Esophagus mucosa (tissue), 1 donor: Measurements from ENCODE around the gene PPIF. TPM values are rescaled to one million over a fixed set of nuclear protein-coding genes. Genes with fewer than 3 reads are reported as not detected.

Source experiments
- ATAC-seq: fragments of 200-7000 bp; cut with Tn5 transposase; one replicate; pipeline ENCODE4 v1.9.1; 2020
- total RNA-seq: library from RNA; stranded (reverse); gene quantifications from one replicate; pipeline ENCODE4 v1.2.4, GENCODE V29; 2023
- donor health status: DM: yes; HTN: yes; CAD: no.

The PPIF gene
- total RNA-seq, 1 donor from 2014 or later = 77.8 TPM

- ATAC-seq = peak; percentile 44
These were observed 28.2 kb downstream of the PPIF start for GRCh38 chr10:79375321-79376077.

DNA sequence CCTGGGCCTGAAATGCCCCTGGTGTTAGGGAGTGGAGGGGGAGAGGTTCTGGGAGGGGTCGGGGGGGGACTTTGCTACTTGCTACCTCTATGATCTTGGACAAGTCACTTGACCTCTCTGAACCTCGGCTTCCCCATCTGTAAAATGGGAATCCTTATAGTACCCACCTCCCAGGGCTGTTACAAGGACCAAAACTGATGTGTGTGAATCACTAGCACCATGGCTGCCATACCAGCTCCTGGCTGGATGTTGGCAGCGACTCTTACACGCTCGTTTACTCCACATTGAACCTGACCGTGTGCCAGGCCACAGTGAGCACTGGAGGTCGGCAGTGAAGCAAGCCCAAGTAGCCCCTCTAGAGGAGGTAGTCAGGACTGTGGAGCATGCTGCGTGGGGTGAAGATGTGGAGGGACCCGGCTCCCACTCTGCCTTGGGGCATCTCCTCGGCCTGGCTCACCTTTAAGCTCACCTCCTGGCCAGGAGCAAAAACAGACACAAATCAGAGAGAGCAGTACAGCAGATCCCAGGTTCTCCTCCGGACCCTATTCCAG is 28.9 kb downstream of the PPIF start:
- ATAC-seq = no peak

DNA sequence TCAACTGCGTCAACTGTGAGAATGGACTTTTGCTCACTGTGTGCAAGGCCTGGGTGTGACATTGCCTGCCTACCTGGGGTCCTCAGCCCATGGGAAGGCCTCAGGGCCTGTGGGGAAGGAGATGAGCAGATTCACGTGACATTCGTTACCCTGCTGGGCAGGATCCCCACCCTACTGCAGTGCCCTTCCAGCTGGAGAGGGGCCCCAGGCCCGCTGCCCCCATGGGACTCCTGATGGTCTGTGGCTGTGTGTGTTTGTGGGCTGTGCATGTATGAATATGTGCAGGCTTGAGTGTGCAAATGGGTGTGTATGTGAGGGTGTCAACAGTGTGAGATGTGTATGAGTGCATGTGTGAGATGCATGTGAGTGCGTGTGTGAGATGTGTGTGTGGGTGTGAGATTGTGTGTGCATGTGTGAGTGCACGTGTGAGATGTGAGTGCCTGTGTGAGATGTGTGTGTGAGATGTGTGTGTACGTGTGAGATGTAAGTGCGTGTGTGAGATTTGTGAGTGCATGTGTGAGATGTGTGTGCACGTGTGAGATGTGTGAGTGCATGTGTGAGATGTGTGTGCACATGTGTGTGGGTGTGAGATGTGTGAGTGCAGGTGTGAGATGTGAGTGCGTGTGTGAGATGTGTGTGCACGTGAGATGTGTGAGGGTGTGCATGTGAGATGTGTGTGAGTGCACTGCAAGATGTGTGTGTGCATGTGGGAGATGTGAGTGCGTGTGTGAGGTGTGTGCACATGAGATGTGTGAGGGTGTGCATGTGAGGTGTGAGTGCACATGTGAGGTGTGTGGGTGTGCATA is 29.7 kb downstream of the PPIF start:
- ATAC-seq = no peak

DNA sequence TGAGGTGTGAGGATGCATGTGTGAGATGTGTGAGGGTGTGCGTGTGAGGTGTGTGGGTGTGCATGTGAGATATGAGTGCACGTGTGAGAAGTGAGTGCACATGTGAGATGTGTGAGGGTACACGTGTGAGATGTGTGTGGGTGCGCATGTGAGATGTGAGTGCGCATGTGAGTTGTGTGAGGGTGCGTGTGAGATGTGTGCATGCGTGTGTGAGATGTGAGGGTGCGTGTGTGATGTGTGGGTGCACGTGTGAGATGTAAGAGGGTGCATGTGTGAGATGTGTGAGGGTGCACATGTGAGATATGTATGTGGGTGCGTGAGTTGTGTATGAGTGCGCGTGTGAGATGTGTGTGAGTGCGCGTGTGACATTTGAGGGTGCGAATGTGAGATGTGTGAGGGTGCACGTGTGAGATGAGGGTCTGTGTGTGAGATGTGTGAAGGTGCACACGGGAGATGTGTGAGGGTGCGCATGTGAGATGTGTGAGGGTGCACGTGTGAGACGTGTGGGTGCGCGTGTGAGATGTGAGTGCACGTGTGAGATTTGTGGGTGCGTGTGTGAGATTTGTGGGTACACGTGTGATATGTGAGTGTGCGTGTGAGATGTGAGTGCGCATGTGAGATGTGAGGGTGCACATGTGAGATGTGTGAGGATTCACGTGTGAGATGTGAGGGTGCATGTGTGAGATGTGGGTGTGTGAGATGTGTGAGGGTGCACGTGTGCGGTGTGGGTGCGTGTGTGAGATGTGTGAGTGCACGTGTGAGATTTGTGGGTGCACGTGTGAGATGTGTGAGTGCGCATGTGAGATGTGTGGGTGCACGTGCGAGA is 30.5 kb downstream of the PPIF start:
- ATAC-seq = no peak

DNA sequence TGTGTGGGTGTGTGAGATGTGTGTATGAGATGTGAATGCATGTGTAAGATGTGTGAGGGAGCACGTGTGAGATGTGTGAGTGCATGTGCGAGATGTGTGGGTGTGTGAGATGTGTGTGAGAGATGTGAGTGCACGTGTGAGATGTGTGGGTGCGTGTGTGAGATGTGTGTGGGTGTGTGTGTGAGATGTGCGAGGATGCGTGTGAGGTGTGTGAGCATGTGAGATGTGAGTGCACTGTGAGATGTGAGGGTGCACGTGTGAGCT is 31.0 kb downstream of the PPIF start:
- no peak for ATAC-seq

DNA sequence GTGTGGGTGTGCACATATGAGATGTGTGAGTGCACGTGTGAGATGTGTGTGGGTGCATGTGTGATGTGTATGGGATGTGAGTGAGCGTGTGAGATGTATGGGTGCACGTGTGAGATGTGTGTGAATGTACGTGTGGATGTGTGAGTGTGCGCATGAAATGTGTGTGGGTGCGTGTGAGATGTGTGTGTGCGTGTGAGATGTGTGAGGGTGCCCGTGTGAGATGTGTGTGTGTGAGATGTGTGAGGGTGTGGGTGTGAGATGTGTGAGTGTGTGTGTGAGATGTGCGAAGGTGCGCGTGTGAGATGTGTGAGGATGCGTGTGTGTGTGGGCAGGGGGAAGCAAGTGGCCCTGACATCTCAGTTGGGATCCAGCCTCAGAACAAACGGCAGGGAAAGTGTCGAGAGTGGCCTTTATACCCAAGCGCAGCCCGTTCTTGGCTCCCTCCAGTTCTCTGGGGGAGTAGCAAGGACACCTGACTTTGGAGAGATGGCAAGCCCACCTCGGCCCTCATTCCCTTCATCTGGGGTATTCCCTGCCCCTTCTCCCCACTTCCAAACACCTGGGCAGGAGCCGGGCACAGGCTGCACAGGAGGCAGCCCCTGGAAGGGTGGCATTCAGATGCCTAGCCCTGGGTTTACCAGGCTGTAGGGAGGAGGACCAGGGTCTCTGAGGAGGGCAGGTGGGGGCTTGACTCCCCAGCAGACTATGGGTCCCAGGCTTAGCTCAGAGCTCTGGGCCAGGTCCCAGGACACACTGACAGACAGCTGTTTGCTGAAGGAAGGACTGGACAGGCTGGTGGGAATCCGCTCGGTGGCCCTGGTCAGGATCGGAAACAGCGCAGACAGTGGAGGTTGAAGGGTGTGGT is 31.6 kb downstream of the PPIF start:
- no peak for ATAC-seq

DNA sequence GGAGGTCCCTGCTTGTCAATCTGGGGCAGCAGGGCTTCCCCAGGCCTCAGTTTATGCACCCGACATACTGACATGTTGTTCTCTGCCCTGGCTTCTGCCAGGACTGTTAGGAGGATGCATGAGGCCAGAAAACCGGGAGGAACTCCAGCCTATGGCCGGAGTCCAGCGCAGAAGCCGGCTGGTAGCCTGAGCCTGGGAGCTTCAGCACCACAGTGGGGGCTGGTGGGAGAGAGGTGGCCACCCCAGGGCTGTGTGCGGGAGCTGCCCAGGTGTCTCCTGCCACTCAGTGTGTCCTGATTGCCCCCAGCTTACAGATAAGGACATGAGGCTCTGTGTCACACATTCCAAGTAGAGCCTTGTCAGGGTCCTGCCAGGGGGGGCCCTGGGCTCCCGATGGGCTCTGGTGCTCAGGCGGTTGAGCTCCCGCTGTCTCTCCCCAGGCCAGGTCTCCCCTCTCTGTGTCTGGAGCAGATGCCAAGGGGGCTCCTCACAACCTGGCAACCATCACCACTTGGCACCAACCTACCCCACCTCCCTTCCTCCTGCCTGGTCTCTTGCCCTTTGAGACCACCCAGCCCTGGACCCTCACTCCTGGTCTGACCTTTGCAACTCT is 32.3 kb downstream of the PPIF start:
- ATAC-seq = peak; percentile 4

GRCh38 chr10:79380125-79380945 is 33.1 kb downstream of the PPIF start:
- ATAC-seq = no peak

DNA sequence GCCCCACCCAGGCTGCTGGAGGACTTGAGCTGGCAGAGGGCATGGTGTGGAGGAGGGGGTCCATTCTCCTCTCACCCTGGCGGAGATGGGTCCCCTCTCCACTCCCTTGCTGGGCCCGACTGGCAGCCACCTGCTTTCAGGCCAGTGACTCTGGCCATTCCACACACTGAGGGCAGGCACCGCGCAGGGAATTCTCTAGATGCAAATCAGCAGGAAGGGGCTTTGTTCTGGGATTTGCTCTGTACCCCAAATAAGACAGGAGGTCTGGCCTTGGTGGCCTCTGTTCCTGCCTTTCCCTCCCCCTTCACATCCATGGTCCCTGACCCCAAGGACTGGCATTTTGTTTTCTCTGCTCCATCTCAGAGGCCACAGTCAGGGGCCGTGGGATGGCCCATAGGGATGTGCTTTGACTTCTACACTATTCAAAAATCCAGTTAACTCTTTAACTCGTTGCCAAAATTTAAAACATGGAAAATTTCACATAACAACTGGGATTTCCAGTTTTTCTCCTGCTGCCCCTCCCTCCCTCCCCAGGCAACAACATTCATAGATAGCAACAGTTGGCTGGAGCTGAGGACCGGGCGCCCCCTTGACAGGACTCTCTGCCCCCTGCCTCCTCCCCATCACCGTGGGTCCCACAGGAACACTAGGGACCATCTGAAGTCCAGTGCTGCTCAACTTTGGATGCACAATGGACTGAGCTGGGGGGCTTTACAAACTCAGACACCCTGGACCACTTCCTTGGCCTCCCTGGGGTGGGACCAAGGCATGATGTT is 33.9 kb downstream of the PPIF start:
- ATAC-seq = no peak

- ATAC-seq = no peak
These were observed 34.5 kb downstream of the PPIF start for GRCh38 chr10:79381804-79382221.

DNA sequence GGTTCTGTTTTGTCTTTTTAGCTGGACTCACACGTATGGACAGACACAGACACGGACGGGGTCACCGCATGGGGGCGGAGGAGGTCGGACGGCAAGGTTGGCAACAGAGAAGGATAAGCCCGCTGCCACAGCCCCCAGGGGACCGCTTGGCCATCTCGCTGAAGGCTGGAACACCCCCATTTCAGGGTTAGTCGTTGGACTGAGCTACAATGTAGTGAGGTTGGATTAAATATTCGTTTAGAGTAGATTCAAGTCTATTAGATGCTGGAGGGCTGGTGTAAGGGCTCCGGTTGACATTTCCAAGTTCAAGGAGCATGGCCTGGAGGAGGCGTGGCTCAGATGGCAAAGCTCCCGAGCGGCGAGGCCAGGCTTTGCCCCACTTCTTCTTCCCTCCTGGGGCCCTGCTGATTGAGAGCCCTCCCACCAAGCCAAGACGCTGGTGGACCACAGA is 35.2 kb downstream of the PPIF start:
- ATAC-seq = no peak

DNA sequence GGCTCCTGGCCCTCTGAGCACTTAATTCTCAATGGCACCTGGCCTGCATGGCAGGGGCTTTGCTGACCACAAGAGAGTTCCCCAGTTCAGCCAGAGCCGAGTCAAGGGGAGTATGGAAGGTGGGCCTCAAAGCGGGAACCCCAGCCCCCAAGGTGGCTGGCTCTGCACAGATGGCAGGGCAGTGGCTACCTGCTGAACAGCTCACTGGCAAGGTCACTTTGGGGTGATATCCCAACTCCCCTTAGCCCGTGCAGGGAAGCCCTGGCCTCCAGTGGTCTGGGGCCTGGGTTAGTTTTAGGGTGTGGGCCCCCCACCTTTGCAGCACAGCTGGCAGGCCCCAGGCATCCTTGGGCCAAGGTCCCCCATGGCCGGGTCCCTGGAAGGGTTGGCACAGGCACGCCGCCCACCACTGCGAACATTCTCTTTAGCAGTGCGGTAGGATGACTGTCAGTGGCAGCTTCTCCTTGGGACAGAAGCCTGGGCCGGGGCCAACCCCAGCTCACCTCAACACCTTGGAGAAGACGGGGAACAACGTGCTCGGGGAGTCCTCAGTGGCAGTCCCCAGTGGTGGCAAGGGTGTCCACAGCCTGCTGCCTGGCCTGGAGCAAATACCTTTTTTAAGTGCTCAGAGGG is 36.8 kb downstream of the PPIF start:
- ATAC-seq = no peak

DNA sequence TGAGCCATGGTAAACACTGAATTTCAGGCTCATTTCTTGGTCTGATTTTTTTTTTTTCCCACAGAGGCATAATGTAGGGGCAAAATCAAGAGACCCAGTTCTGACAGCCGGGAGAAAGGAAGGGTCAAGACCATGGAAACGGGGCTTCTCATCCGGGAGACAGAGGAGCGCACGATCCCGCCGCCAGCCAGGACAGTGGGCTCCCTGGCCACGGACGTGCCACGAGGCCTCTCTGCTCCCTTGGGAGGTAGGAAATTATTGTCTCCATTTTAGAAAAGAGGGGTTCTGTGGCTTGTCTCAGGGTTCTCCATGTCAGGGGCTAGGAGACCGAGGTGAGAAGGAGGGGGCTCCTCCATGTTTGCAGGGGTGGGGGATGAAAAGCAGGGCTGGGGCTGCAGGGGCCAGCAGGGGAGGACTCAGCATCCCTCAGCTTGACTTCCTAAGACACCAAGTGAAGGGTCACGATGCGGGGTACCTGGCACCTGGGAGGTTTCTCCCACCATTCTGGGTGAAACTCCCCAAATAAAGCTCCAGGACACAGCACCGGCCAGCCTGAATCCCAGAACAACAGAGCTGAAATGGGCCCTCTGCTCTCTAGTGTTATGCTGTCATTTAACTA is 37.6 kb downstream of the PPIF start:
- no peak for ATAC-seq

GRCh38 chr10:79385392-79385795 is 38.1 kb downstream of the PPIF start:
- no peak for ATAC-seq

- no peak for ATAC-seq
These were observed 38.7 kb downstream of the PPIF start for GRCh38 chr10:79385804-79386531.

DNA sequence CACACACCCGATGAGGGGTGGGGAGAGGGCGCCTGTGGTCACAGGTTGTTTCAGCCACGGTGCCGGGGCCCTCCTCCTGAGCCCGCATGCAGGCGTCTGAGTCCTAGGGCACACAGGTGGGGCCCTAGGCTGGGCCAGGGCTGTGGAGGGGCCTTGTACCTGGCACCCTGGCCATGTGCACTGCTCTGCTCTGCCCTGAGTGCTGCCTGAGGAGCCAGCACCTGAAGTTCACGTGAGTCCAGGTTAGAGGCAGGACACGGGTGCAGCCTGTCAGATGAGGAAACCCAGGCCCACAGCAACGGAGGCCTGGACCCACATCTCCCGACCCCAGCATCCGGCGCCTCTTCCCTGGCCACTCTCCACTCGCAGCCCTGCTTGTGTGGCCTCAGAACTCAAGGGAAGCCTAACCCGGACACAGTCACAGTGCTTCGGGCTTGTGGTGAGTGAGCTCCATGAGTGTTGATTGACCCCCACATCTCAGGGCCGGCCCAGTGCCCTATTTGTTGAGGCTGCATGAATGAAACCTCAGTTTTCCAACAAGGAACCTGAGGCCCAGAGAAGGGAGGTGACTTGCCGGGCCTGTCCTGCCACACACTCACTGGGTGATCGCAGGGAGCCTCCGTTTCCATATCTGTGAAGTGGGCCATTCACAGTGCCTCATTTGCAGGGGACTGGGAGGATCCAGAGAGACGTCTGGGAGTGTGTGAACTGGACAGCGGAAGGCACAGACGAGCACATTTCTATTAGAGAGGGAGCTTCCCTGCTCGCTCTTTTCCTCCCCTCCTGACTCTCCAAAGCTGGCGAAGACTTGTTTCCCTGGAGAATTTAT is 39.6 kb downstream of the PPIF start:
- ATAC-seq = no peak

DNA sequence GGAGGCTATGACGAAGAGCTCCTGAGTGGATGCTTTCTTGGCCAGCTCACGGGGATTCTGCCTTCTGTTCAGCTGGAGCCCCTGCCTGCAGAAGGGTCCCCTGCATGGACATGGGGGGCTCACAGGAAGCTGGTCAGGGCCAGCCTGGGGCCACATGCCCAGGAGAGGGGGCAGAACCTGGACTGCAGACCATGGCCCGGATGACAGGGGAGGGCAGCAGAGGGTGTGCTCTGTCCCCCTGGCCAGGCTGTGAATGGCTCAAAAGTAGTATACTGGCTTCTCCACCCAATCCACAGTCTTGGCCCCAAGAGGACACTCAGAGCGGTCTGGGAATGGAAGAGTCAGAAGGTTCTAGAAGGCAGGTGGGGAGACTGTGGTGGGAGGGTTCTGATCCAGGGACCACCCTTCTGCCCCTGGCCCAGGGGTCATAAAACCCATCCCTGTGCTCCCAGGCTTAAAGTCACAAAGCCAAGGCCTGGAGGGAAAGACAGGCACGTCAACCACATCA is 40.3 kb downstream of the PPIF start:
- ATAC-seq = no peak
